ENCODE results near the gene CERK. TPM values are rescaled to one million over a fixed set of nuclear protein-coding genes. Genes with fewer than 3 reads are reported as not detected.

The CERK gene
- total and polyA plus RNA-seq, 4 experiments from 2014 or later: 91.2 to 164 (median 136) TPM

GRCh38 chr22:46655861-46656608 is 82.0 kb downstream of the CERK start:
- Histone ChIP-seq H3K36me3 (ENCODE audit: insufficient read depth, low read length) (no peaks in the 10 kb centered on the region), H3K27ac (ENCODE audit: low read depth, low read length) (no peak overlapping the region), H3K4me3 (ENCODE audit: low read length in 2 of 2) (no peak overlapping the region), H3K27me3 (ENCODE audit: insufficient read depth, low read length) (no peaks in the 10 kb centered on the region), H3K4me1 (ENCODE audit: insufficient read depth, low read length) (peaks cover 28% of the 10 kb centered on the region), H3K9me3 (ENCODE audit: control insufficient read depth in 1 of 2, low read length in 2 of 2) (no peaks in the 10 kb centered on the region)
- Mint-ChIP-seq H3K9me3 (no peaks in the 10 kb centered on the region), H3K27me3 (no peaks in the 10 kb centered on the region), H3K4me3 (no peak overlapping the region), H3K4me1 (peaks cover 17 to 41% (median 28%) of the 10 kb centered on the region in 4 donors), H3K36me3 (peaks cover 0 to 1% of the 10 kb centered on the region in 2 donors), H3K27ac (no peak overlapping the region)
- CTCF ChIA-PET (ENCODE audit: partially characterized antibody): no interaction called here
- DNase-seq: no peak
- POLR2A ChIA-PET (ENCODE audit: partially characterized antibody): interaction anchor here (0.6 to 0.8 kb wide), 2 partner anchors 79 to 106 kb away, joined by 3 read pairs; partner anchors contain the start of gene TBC1D22A
- intact Hi-C loops (cut with micrococcal nuclease): no loop called here

- CTCF ChIA-PET (ENCODE audit: partially characterized antibody): no interaction called here
- Mint-ChIP-seq H3K36me3 (no peaks in the 10 kb centered on the region), H3K27me3 (no peaks in the 10 kb centered on the region)
Measured at GRCh38 chr22:46654927-46655595, 83.0 kb downstream of the CERK start.

GRCh38 chr22:46654426-46654825 is 83.6 kb downstream of the CERK start:
- CTCF ChIA-PET (ENCODE audit: partially characterized antibody): no interaction called here
- no peaks in the 10 kb centered on the region for H3K9me3 ChIP-seq (ENCODE audit: control insufficient read depth in 1 of 2, low read length in 2 of 2)
- no peaks in the 10 kb centered on the region for H3K27me3 ChIP-seq (ENCODE audit: insufficient read depth, low read length)
- no peaks in the 10 kb centered on the region for H3K36me3 Mint-ChIP-seq
- H3K27me3 Mint-ChIP-seq: no peaks in the 10 kb centered on the region
- intact Hi-C loops (cut with micrococcal nuclease): no loop called here
- peaks cover 12% of the 10 kb centered on the region for H3K4me1 ChIP-seq (ENCODE audit: insufficient read depth, low read length)
- no peak for DNase-seq
- H3K4me3 ChIP-seq (ENCODE audit: low read length in 2 of 2): no peak overlapping the region
- no peak overlapping the region for H3K27ac Mint-ChIP-seq
- H3K36me3 ChIP-seq (ENCODE audit: insufficient read depth, low read length): no peaks in the 10 kb centered on the region
- POLR2A ChIA-PET (ENCODE audit: partially characterized antibody): no interaction called here
- no peaks in the 10 kb centered on the region for H3K9me3 Mint-ChIP-seq
- peaks cover 7 to 31% (median 16%) of the 10 kb centered on the region in 4 donors for H3K4me1 Mint-ChIP-seq
- H3K4me3 Mint-ChIP-seq: no peak overlapping the region
- no peak overlapping the region for H3K27ac ChIP-seq (ENCODE audit: low read depth, low read length)

More at GRCh38 chr22:46654927-46655595, 83.0 kb downstream of the CERK start:
- H3K4me3 Mint-ChIP-seq: no peak overlapping the region
- Histone ChIP-seq H3K27me3 (ENCODE audit: insufficient read depth, low read length) (no peaks in the 10 kb centered on the region), H3K4me3 (ENCODE audit: low read length in 2 of 2) (no peak overlapping the region), H3K36me3 (ENCODE audit: insufficient read depth, low read length) (no peaks in the 10 kb centered on the region), H3K9me3 (ENCODE audit: control insufficient read depth in 1 of 2, low read length in 2 of 2) (no peaks in the 10 kb centered on the region), H3K4me1 (ENCODE audit: insufficient read depth, low read length) (peaks cover 18% of the 10 kb centered on the region), H3K27ac (ENCODE audit: low read depth, low read length) (no peak overlapping the region)
- intact Hi-C loops (cut with micrococcal nuclease): no loop called here
- H3K9me3 Mint-ChIP-seq: no peaks in the 10 kb centered on the region
- no peak for DNase-seq
- peak overlapping the region in 1 of 7 donors; percentile 15 for H3K27ac Mint-ChIP-seq
- H3K4me1 Mint-ChIP-seq: peaks cover 8 to 31% (median 18%) of the 10 kb centered on the region in 4 donors
- POLR2A ChIA-PET (ENCODE audit: partially characterized antibody): interaction anchor here (0.6 to 0.8 kb wide), 2 partner anchors 80 to 107 kb away, joined by 3 read pairs; partner anchors contain the start of gene TBC1D22A

- no peak for DNase-seq
- Mint-ChIP-seq H3K36me3 (no peaks in the 10 kb centered on the region), H3K4me3 (no peak overlapping the region), H3K27ac (no peak overlapping the region), H3K9me3 (no peaks in the 10 kb centered on the region), H3K27me3 (no peaks in the 10 kb centered on the region), H3K4me1 (peaks cover 7 to 26% (median 16%) of the 10 kb centered on the region in 4 donors)
- Histone ChIP-seq H3K27me3 (ENCODE audit: insufficient read depth, low read length) (no peaks in the 10 kb centered on the region), H3K9me3 (ENCODE audit: control insufficient read depth in 1 of 2, low read length in 2 of 2) (no peaks in the 10 kb centered on the region), H3K27ac (ENCODE audit: low read depth, low read length) (no peak overlapping the region), H3K36me3 (ENCODE audit: insufficient read depth, low read length) (no peaks in the 10 kb centered on the region), H3K4me1 (ENCODE audit: insufficient read depth, low read length) (peaks cover 11% of the 10 kb centered on the region), H3K4me3 (ENCODE audit: low read length in 2 of 2) (no peak overlapping the region)
- intact Hi-C loops (cut with micrococcal nuclease): no loop called here
- ChIA-PET POLR2A (ENCODE audit: partially characterized antibody) (no interaction called here), CTCF (ENCODE audit: partially characterized antibody) (no interaction called here)
Measured at GRCh38 chr22:46653596-46653995, 84.5 kb downstream of the CERK start.

DNA sequence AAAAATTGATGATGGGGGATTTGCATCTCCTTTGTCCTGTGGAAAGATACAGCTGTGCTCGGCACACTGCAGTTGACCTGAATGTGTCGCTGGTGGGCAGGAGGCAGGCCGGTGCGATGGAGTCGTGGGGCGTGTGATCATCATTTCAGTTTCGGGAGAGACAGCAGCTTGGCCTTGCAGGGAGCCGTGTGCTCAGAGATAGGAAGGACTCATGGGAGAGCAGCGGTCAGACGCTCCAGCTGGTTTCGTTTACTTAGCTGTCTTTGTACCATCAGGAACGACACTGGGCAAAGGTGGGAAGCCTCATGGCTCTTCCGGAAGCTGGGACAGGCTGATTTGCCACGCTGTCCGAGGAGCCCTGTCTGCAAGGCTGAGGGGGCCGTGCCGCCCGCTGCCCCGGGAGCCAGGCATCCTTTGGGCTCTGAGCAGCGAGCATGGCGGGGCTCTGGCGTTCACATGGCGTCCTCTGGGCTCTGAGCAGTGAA is 85.2 kb downstream of the CERK start:
- no peaks in the 10 kb centered on the region for H3K36me3 ChIP-seq (ENCODE audit: insufficient read depth, low read length)
- CTCF ChIA-PET (ENCODE audit: partially characterized antibody): no interaction called here
- no peaks in the 10 kb centered on the region for H3K9me3 Mint-ChIP-seq
- peaks cover 11 to 26% (median 17%) of the 10 kb centered on the region in 4 donors for H3K4me1 Mint-ChIP-seq
- no peaks in the 10 kb centered on the region for H3K27me3 Mint-ChIP-seq
- DNase-seq: no peak
- no peaks in the 10 kb centered on the region for H3K9me3 ChIP-seq (ENCODE audit: control insufficient read depth in 1 of 2, low read length in 2 of 2)
- H3K4me1 ChIP-seq (ENCODE audit: insufficient read depth, low read length): peaks cover 11% of the 10 kb centered on the region
- H3K27ac ChIP-seq (ENCODE audit: low read depth, low read length): no peak overlapping the region
- no peaks in the 10 kb centered on the region for H3K36me3 Mint-ChIP-seq
- H3K27ac Mint-ChIP-seq: peak overlapping the region in 4 of 7 donors; percentile 65 to 81 (median 78)
- POLR2A ChIA-PET (ENCODE audit: partially characterized antibody): no interaction called here
- H3K4me3 Mint-ChIP-seq: peak overlapping the region in 1 of 8 donors; percentile 29
- H3K27me3 ChIP-seq (ENCODE audit: insufficient read depth, low read length): no peaks in the 10 kb centered on the region
- H3K4me3 ChIP-seq (ENCODE audit: low read length in 2 of 2): no peak overlapping the region
- intact Hi-C loops (cut with micrococcal nuclease): no loop called here

DNA sequence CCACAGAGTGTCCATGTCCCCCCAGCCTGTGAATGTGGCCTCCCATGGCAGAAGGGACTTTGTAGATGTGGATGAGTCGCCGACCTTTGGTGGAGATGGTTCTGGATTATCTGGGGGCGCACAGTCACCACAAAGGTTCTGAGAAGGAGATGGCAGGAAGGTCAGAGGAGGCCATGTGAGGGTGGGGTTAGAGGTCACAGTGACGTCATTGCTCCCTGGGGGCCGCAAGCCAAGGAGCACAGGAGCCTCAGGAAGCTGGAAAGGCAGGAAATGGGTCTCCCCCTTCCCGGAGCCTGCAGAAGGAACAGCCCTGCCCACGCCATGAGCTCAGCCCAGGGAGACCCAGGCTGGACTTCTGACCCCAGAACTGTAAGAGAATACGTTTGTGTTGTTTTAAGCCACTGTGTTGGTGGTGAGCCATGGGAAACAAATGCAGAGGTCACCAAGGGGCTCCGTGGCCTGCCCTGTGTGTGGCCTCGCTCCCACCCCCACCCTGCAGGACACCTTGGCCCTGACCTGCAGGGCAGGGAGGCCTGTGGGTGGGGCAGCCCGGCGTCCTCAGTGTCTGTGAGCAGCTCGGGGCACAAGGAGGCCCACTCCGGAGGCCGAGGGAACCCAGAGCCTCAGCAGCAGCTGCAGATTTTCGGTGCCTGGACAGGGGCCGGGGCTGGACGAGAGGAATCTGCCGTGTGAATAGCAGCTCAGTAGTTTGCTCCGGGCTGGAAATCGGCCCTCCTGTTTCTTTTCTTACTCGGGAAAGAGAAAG is 85.8 kb downstream of the CERK start:
- Histone ChIP-seq H3K4me3 (ENCODE audit: low read length in 2 of 2) (no peak overlapping the region), H3K36me3 (ENCODE audit: insufficient read depth, low read length) (no peaks in the 10 kb centered on the region), H3K27ac (ENCODE audit: low read depth, low read length) (no peak overlapping the region), H3K9me3 (ENCODE audit: control insufficient read depth in 1 of 2, low read length in 2 of 2) (no peaks in the 10 kb centered on the region), H3K4me1 (ENCODE audit: insufficient read depth, low read length) (peaks cover 11% of the 10 kb centered on the region), H3K27me3 (ENCODE audit: insufficient read depth, low read length) (no peaks in the 10 kb centered on the region)
- Mint-ChIP-seq H3K36me3 (no peaks in the 10 kb centered on the region), H3K27me3 (no peaks in the 10 kb centered on the region), H3K4me3 (peak overlapping the region in 1 of 8 donors; percentile 29), H3K9me3 (no peaks in the 10 kb centered on the region), H3K4me1 (peaks cover 11 to 26% (median 17%) of the 10 kb centered on the region in 4 donors), H3K27ac (peak overlapping the region in 2 of 7 donors; percentile 65 to 78)
- ChIA-PET POLR2A (ENCODE audit: partially characterized antibody) (no interaction called here), CTCF (ENCODE audit: partially characterized antibody) (no interaction called here)
- intact Hi-C loops (cut with micrococcal nuclease): no loop called here
- no peak for DNase-seq

- Mint-ChIP-seq H3K36me3 (no peaks in the 10 kb centered on the region), H3K4me1 (peaks cover 10 to 29% (median 19%) of the 10 kb centered on the region in 4 donors), H3K4me3 (no peak overlapping the region), H3K9me3 (no peaks in the 10 kb centered on the region), H3K27me3 (no peaks in the 10 kb centered on the region), H3K27ac (no peak overlapping the region)
- H3K27me3 ChIP-seq (ENCODE audit: insufficient read depth, low read length): no peaks in the 10 kb centered on the region
- H3K4me3 ChIP-seq (ENCODE audit: low read length in 2 of 2): no peak overlapping the region
- POLR2A ChIA-PET (ENCODE audit: partially characterized antibody): no interaction called here
- no peaks in the 10 kb centered on the region for H3K36me3 ChIP-seq (ENCODE audit: insufficient read depth, low read length)
- H3K9me3 ChIP-seq (ENCODE audit: control insufficient read depth in 1 of 2, low read length in 2 of 2): no peaks in the 10 kb centered on the region
- peaks cover 11% of the 10 kb centered on the region for H3K4me1 ChIP-seq (ENCODE audit: insufficient read depth, low read length)
- CTCF ChIA-PET (ENCODE audit: partially characterized antibody): no interaction called here
- intact Hi-C loops (cut with micrococcal nuclease): no loop called here
- H3K27ac ChIP-seq (ENCODE audit: low read depth, low read length): no peak overlapping the region
- no peak for DNase-seq
Measured at GRCh38 chr22:46651316-46651715, 86.7 kb downstream of the CERK start.

Data from CD4-positive, alpha-beta memory T cell (primary cell).